Endothelial cell of umbilical vein (primary cell): Measurements from ENCODE around the gene MACROH2A1. TPM values are rescaled to one million over a fixed set of nuclear protein-coding genes. Genes with fewer than 3 reads are reported as not detected.

ENCODE experiments used
- BruUV-seq: library from RNA; stranded (reverse); fragments of 400-500 nt; replicated peaks from 2 replicates; lab custom pipeline; 2021; lab: Mats Ljungman, UMichigan
- CTCF ChIA-PET: fragments of 300-600, 350-600 bp; sonication (Branson Sonifier 250); formaldehyde crosslinking; loops from one replicate; lab custom pipeline; 2021; ENCODE audit warnings: antibody characterized with exemption, inconsistent platforms; lab: Charles Lee
- POLR2A ChIA-PET: fragments of 300-600, 350-600 bp; sonication (Branson Sonifier 250); formaldehyde crosslinking; loops from one replicate; lab custom pipeline; 2021; ENCODE audit warnings: antibody characterized with exemption, inconsistent platforms; lab: Charles Lee
- DNase-seq: peaks from one replicate; pipeline ENCODE4 v3.0.0-alpha.2; 2011; ENCODE audit warnings: low read depth, low spot score
- FAIRE-seq: peaks from 2 replicates; lab custom pipeline; 2011; peaks lifted over from hg19 to GRCh38; lab: Jason Lieb, UNC
- H2AFZ ChIP-seq: 2 replicates; pipeline ENCODE4 v1.6.0; 2012; ENCODE audit warnings: low read depth, low read length, control low read depth, inconsistent platforms
- H3K27ac ChIP-seq: 2 replicates; pipeline ENCODE4 v1.5.1; 2011; ENCODE audit warnings: low read depth, mild to moderate bottlenecking, control low read depth, low read length, moderate library complexity; ENCODE audit not compliant: insufficient read depth
- H3K27me3 ChIP-seq, 2 experiments: 2 replicates each; pipeline versions ENCODE4 v1.6.0 to v1.6.1; 2011; ENCODE audit warnings: low read length in 2 of 2, mixed read lengths in 1 of 2; ENCODE audit not compliant: control insufficient read depth in 2 of 2, insufficient read depth in 2 of 2
- H3K36me3 ChIP-seq, 2 experiments: 2 replicates in 1 of 2; 3 replicates in 1 of 2; pipeline ENCODE4 v1.5.1; 2011; ENCODE audit warnings: low read length in 2 of 2, mild to moderate bottlenecking in 1 of 2, moderate library complexity in 1 of 2; ENCODE audit not compliant: control insufficient read depth in 2 of 2, insufficient read depth in 2 of 2; ENCODE audit errors: extremely low read depth in 1 of 2
- H3K4me1 ChIP-seq: 3 replicates; pipeline ENCODE4 v1.5.1; 2011; ENCODE audit warnings: mild to moderate bottlenecking, low read length; ENCODE audit not compliant: control insufficient read depth, insufficient read depth; ENCODE audit errors: extremely low read depth
- H3K4me2 ChIP-seq: 2 replicates; pipeline ENCODE4 v1.6.1; 2011; ENCODE audit warnings: low read length, control low read depth, mixed read lengths; ENCODE audit not compliant: insufficient read depth
- H3K4me3 ChIP-seq, 3 experiments: fragments of 200-600 bp in 1 of 3; sonication (generic), shearing (Covaris generic) in 1 of 3; replicated peaks in 1 of 3; 2 replicates each; pipeline ENCODE4 v1.5.1; 2011 to 2016; ENCODE audit warnings: control low read depth in 3 of 3, low read length in 3 of 3, mild to moderate bottlenecking in 2 of 3, inconsistent platforms in 1 of 3, low read depth in 1 of 3, moderate library complexity in 1 of 3; ENCODE audit not compliant: insufficient read depth in 1 of 3
- H3K79me2 ChIP-seq: 2 replicates; pipeline ENCODE4 v1.6.0; 2012; ENCODE audit warnings: low read length, inconsistent platforms; ENCODE audit not compliant: control insufficient read depth, insufficient read depth
- H3K9ac ChIP-seq: replicated peaks from 2 replicates; pipeline ENCODE3; 2011; ENCODE audit warnings: low read length, control low read depth; ENCODE audit not compliant: insufficient read depth; ENCODE audit errors: extremely low read depth
- H3K9me1 ChIP-seq: replicated peaks from 3 replicates; pipeline ENCODE4 v1.6.0; 2011; ENCODE audit warnings: mild to moderate bottlenecking, low read length; ENCODE audit not compliant: control insufficient read depth, insufficient read depth; ENCODE audit errors: extremely low read depth
- H3K9me3 ChIP-seq: replicated peaks from 2 replicates; pipeline ENCODE4 v1.5.1; 2012; ENCODE audit warnings: low read length, inconsistent platforms; ENCODE audit not compliant: control insufficient read depth, insufficient read depth
- H4K20me1 ChIP-seq: replicated peaks from 2 replicates; pipeline ENCODE3; 2011; ENCODE audit warnings: mild to moderate bottlenecking, low read length; ENCODE audit not compliant: control insufficient read depth, insufficient read depth; ENCODE audit errors: extremely low read depth
- CTCF ChIP-seq, 2 donors: IDR thresholded peaks; 1 replicate in 1 of 2; 2 replicates in 1 of 2; pipeline ENCODE4 v1.5.1; 2011; ENCODE audit warnings: low read length in 2 of 2, mild to moderate bottlenecking in 2 of 2, moderate library complexity in 2 of 2, control low read depth in 1 of 2, inconsistent platforms in 1 of 2, low read depth in 1 of 2; ENCODE audit not compliant: insufficient read depth in 1 of 2; ENCODE audit errors: extremely low read depth in 1 of 2
- EZH2 ChIP-seq: IDR thresholded peaks from 2 replicates; pipeline ENCODE4 v1.6.1; 2012; ENCODE audit warnings: borderline replicate concordance, low read depth, mild to moderate bottlenecking, moderate library complexity, low read length, inconsistent platforms; ENCODE audit not compliant: severe bottlenecking
- FOS ChIP-seq: IDR thresholded peaks from 2 replicates; pipeline ENCODE4 v1.6.1; 2011; ENCODE audit warnings: mild to moderate bottlenecking, low read length, moderate library complexity, borderline replicate concordance; ENCODE audit not compliant: insufficient read depth
- GATA2 ChIP-seq: IDR thresholded peaks from 2 replicates; pipeline ENCODE4 v1.7.0; 2011; ENCODE audit warnings: low read depth, mild to moderate bottlenecking, moderate library complexity, mixed read lengths, low read length; ENCODE audit not compliant: insufficient read length, insufficient read depth
- JUN ChIP-seq: IDR thresholded peaks from 2 replicates; pipeline ENCODE4 v1.6.1; 2011; ENCODE audit warnings: borderline replicate concordance, low read depth; ENCODE audit not compliant: insufficient read length, insufficient read depth
- MAX ChIP-seq: IDR thresholded peaks from 2 replicates; pipeline ENCODE4 v1.6.1; 2011; ENCODE audit not compliant: insufficient read depth, insufficient read length
- MYC ChIP-seq: IDR thresholded peaks from one replicate; pipeline ENCODE4 v1.6.1; 2011; ENCODE audit warnings: mild to moderate bottlenecking, low read depth, low read length
- POLR2A ChIP-seq: IDR thresholded peaks from 2 replicates; pipeline ENCODE4 v1.6.1; 2012; ENCODE audit warnings: low read depth, mild to moderate bottlenecking, control low read depth, low read length
- POLR2AphosphoS5 ChIP-seq: IDR thresholded peaks from 2 replicates; pipeline ENCODE4 v1.6.1; 2012; ENCODE audit warnings: low read depth, mild to moderate bottlenecking, control low read depth, low read length, moderate library complexity; ENCODE audit not compliant: insufficient read depth
- dilution Hi-C: fragments of 300-500 bp; cut with MboI; formaldehyde crosslinking; loops from one replicate; pipeline ENCODE4 v1.15.0; 2019; ENCODE audit warnings: low sequenced_read_pairs; ENCODE audit not compliant: extremely low pct_ligation_motif_present
- intact Hi-C: fragments of 100-400 bp; cut with micrococcal nuclease; formaldehyde crosslinking; loops from one replicate; pipeline ENCODE4 v1.10.0; 2022
- polyA plus RNA-seq, 4 experiments: library from polyadenylated mRNA; depleted of rRNA in 3 of 4; stranded (reverse) in 3 of 4; unstranded in 1 of 4; fragments of >200 nt; gene quantifications; 2 replicates each; pipeline versions ENCODE4 v1.2.1 to v1.2.3, GENCODE V29; 2011 to 2012; ENCODE audit warnings: missing spikeins in 1 of 4
- total RNA-seq: library from RNA; stranded (reverse); gene quantifications from 2 replicates; pipeline ENCODE4 v1.2.3, GENCODE V29; 2021

The MACROH2A1 gene
- total and polyA plus RNA-seq, 2 donors (not counting 3 experiments of a cell fraction or from before 2014, with no cell fraction given): 89.3 to 147 TPM

GRCh38 chr5:135304352-135305221, 94.4 kb downstream of the MACROH2A1 start:
- no peaks in the 10 kb centered on the region for H3K9me3 ChIP-seq
- BruUV-seq: no TSS peak
- no peak for TF ChIP-seq GATA2
- no peak for TF ChIP-seq MAX
- no peak for TF ChIP-seq JUN
- TF ChIP-seq POLR2AphosphoS5: no peak
- TF ChIP-seq EZH2: no peak
- no peak for TF ChIP-seq FOS
- no peak for TF ChIP-seq POLR2A
- TF ChIP-seq CTCF (IDR thresholded peaks at IDR 0.05; ENCODE audit: extremely low read depth in 1 of 2, insufficient read depth in 1 of 2, low read depth in 1 of 2, low read length in 2 of 2): no peak
- TF ChIP-seq MYC: no peak
- no peaks in the 10 kb centered on the region for H3K79me2 ChIP-seq
- H3K36me3 ChIP-seq: no peaks in the 10 kb centered on the region
- intact Hi-C loops: no loop called here
- no peaks in the 10 kb centered on the region for H3K9me1 ChIP-seq
- no peak overlapping the region for H3K4me3 ChIP-seq
- no peaks in the 10 kb centered on the region for H4K20me1 ChIP-seq
- FAIRE-seq: no peak
- ChIA-PET POLR2A (no interaction called here), CTCF (no interaction called here)
- dilution Hi-C loops: no loop called here
- no peak overlapping the region for H3K9ac ChIP-seq
- H2AFZ ChIP-seq: no peak overlapping the region
- no peak for DNase-seq
- H3K4me1 ChIP-seq: no peaks in the 10 kb centered on the region
- no peak overlapping the region for H3K27ac ChIP-seq
- no peak overlapping the region for H3K4me2 ChIP-seq
- peaks cover 3 to 24% of the 10 kb centered on the region in 2 experiments for H3K27me3 ChIP-seq
